Upper lobe of right lung (tissue), 1 donor: ENCODE measurements around the gene PF4V1. TPM values are rescaled to one million over a fixed set of nuclear protein-coding genes. Genes with fewer than 3 reads are reported as not detected.

ENCODE experiments used
- ATAC-seq: fragments of 200-7000 bp; cut with Tn5 transposase; one replicate; pipeline ENCODE4 v1.9.1; 2020; ENCODE audit warnings: mild to moderate bottlenecking, moderate library complexity
- DNase-seq: peaks from one replicate; pipeline ENCODE4 v3.0.0-alpha.2; 2020
- H3K27ac ChIP-seq: fragments of 200-600 bp; one replicate; pipeline ENCODE4 v1.8.0; 2022
- H3K27me3 ChIP-seq: fragments of 200-600 bp; one replicate; pipeline ENCODE4 v1.8.0; 2022; ENCODE audit warnings: mild to moderate bottlenecking
- H3K36me3 ChIP-seq: fragments of 200-600 bp; one replicate; pipeline ENCODE4 v1.8.0; 2022
- H3K4me1 ChIP-seq: fragments of 200-600 bp; one replicate; pipeline ENCODE4 v1.8.0; 2022
- H3K4me3 ChIP-seq: fragments of 200-600 bp; one replicate; pipeline ENCODE4 v1.8.0; 2022; ENCODE audit warnings: mild to moderate bottlenecking
- H3K9me3 ChIP-seq: fragments of 200-600 bp; one replicate; pipeline ENCODE4 v1.8.0; 2022
- CTCF ChIP-seq: fragments of 200-600 bp; IDR thresholded peaks from one replicate; pipeline ENCODE4 v1.8.0; 2022; ENCODE audit warnings: antibody characterized with exemption
- intact Hi-C: fragments of 100-400 bp; cut with DNase I; formaldehyde crosslinking; loops from one replicate; pipeline ENCODE4 v1.11.0; 2022
- total RNA-seq: library from RNA; stranded (reverse); fragmentation: NEBNext Ultra II Directional; extraction: Animal tissue kit (Norgen Biotek cat#: 25700); gene quantifications from one replicate; pipeline ENCODE4 v1.2.1, GENCODE V29; 2021
- donor health status: DM: no; HTN: yes; CAD: no; lungs with severe emphysema.

PF4V1 gene
- total RNA-seq, 1 donor from 2014 or later = not detected

- no peak for TF ChIP-seq CTCF
- Histone ChIP-seq H3K4me3 (no peak overlapping the region), H3K36me3 (no peaks in the 10 kb centered on the region), H3K9me3 (no peaks in the 10 kb centered on the region), H3K27ac (no peak overlapping the region), H3K4me1 (peaks cover 3% of the 10 kb centered on the region), H3K27me3 (no peaks in the 10 kb centered on the region)
- no peak for DNase-seq
- no peak for ATAC-seq
- intact Hi-C loops = no loop called here
Observed at GRCh38 chr4:73841243-73841925, 11.7 kb upstream of the PF4V1 start.

GRCh38 chr4:73842696-73843095 is 10.4 kb upstream of the PF4V1 start:
- Histone ChIP-seq H3K27ac (no peak overlapping the region), H3K4me3 (no peak overlapping the region), H3K4me1 (no peaks in the 10 kb centered on the region), H3K27me3 (no peaks in the 10 kb centered on the region), H3K9me3 (no peaks in the 10 kb centered on the region), H3K36me3 (no peaks in the 10 kb centered on the region)
- DNase-seq (no peak), ATAC-seq (no peak)
- TF ChIP-seq CTCF = no peak
- intact Hi-C loops = no loop called here

- no peak overlapping the region for H3K4me3 ChIP-seq
- TF ChIP-seq CTCF = no peak
- intact Hi-C loops = no loop called here
- H3K27me3 ChIP-seq = no peaks in the 10 kb centered on the region
- H3K36me3 ChIP-seq = no peaks in the 10 kb centered on the region
- ATAC-seq (no peak), DNase-seq (no peak)
- no peaks in the 10 kb centered on the region for H3K9me3 ChIP-seq
- no peaks in the 10 kb centered on the region for H3K4me1 ChIP-seq
- no peak overlapping the region for H3K27ac ChIP-seq
Observed at GRCh38 chr4:73843369-73843768, 9.7 kb upstream of the PF4V1 start.

GRCh38 chr4:73844345-73844744 is 8.8 kb upstream of the PF4V1 start:
- Histone ChIP-seq H3K9me3 (no peaks in the 10 kb centered on the region), H3K27ac (no peak overlapping the region), H3K4me1 (no peaks in the 10 kb centered on the region), H3K4me3 (no peak overlapping the region), H3K27me3 (no peaks in the 10 kb centered on the region), H3K36me3 (no peaks in the 10 kb centered on the region)
- ATAC-seq = peak; percentile 36
- intact Hi-C loops = no loop called here
- TF ChIP-seq CTCF = no peak
- no peak for DNase-seq

- H3K27ac ChIP-seq = no peak overlapping the region
- H3K4me1 ChIP-seq = no peaks in the 10 kb centered on the region
- TF ChIP-seq CTCF = no peak
- no peak for DNase-seq
- no peak overlapping the region for H3K4me3 ChIP-seq
- no peaks in the 10 kb centered on the region for H3K27me3 ChIP-seq
- no peaks in the 10 kb centered on the region for H3K9me3 ChIP-seq
- ATAC-seq = no peak
- H3K36me3 ChIP-seq = no peaks in the 10 kb centered on the region
- intact Hi-C loops = no loop called here
Observed at GRCh38 chr4:73844806-73845205, 8.3 kb upstream of the PF4V1 start.
